ENCODE results near the gene RTN1. TPM values are rescaled to one million over a fixed set of nuclear protein-coding genes. Genes with fewer than 3 reads are reported as not detected.

RTN1 gene
- total RNA-seq, 2 experiments from 2014 or later = 0.14 TPM; not detected in 1

- Histone ChIP-seq H3K27me3 (ENCODE audit: control insufficient read depth in 1 of 2, insufficient read depth in 2 of 2, low read length in 2 of 2) (peaks cover 12 to 45% of the 10 kb centered on the region in 2 experiments), H3K36me3 (ENCODE audit: insufficient read depth, low read length) (no peaks in the 10 kb centered on the region), H3K4me3 (ENCODE audit: low read length) (peak within 1 kb of the TSS; percentile 47), H3K9me3 (ENCODE audit: control insufficient read depth in 1 of 2, insufficient read depth in 1 of 2, low read length in 2 of 2) (no peaks in the 10 kb centered on the region), H3K4me1 (ENCODE audit: insufficient read depth, low read length) (peaks cover 12% of the 10 kb centered on the region), H3K27ac (ENCODE audit: low read depth in 1 of 2, low read length in 2 of 2) (no peak within 1 kb of the TSS)
- ATAC-seq (ENCODE audit: poor library complexity) (peak; percentile 60), DNase-seq (peak in 8 of 14 experiments; percentile 2 to 53 (median 38))
- peaks cover 75% of the 10 kb centered on the region for H3K27me3 Mint-ChIP-seq
- CTCF ChIA-PET = no interaction called here
- no peak for TF ChIP-seq CTCF (IDR thresholded peaks at IDR 0.05)
- H3K4me3 Mint-ChIP-seq = peak within 1 kb of the TSS; percentile 73
- peaks cover 8% of the 10 kb centered on the region for H3K4me1 Mint-ChIP-seq (ENCODE audit: low read depth)
- no peaks in the 10 kb centered on the region for H3K36me3 Mint-ChIP-seq (ENCODE audit: low read depth)
- POLR2A ChIA-PET = no interaction called here
- no peak within 1 kb of the TSS for H3K27ac Mint-ChIP-seq
- H3K9me3 Mint-ChIP-seq = no peaks in the 10 kb centered on the region
- intact Hi-C loops (cut with DNase I, micrococcal nuclease) = no loop called here
These were observed 49.2 kb upstream of the RTN1 start, which contains the start of gene LRRC9 for GRCh38 chr14:59919570-59920377. LRRC9 (plus strand) TSS chr14:59920144.

- H3K27ac ChIP-seq (ENCODE audit: low read depth in 1 of 2, low read length in 2 of 2) = no peak overlapping the region
- H3K27me3 Mint-ChIP-seq = peaks cover 72% of the 10 kb centered on the region
- peak in 3 of 14 experiments; percentile 27 to 35 (median 33) for DNase-seq
These were observed 48.4 kb upstream of the RTN1 start for GRCh38 chr14:59918824-59919569.

GRCh38 chr14:59913187-59913586, 42.6 kb upstream of the RTN1 start:
- no peaks in the 10 kb centered on the region for H3K36me3 ChIP-seq (ENCODE audit: insufficient read depth, low read length)
- ChIA-PET CTCF (no interaction called here), POLR2A (no interaction called here)
- H3K27me3 ChIP-seq (ENCODE audit: control insufficient read depth in 1 of 2, insufficient read depth in 2 of 2, low read length in 2 of 2) = peaks cover 7 to 31% of the 10 kb centered on the region in 2 experiments
- no peak overlapping the region for H3K4me3 Mint-ChIP-seq
- H3K9me3 Mint-ChIP-seq = no peaks in the 10 kb centered on the region
- intact Hi-C loops (cut with DNase I, micrococcal nuclease) = no loop called here
- no peaks in the 10 kb centered on the region for H3K36me3 Mint-ChIP-seq (ENCODE audit: low read depth)
- H3K4me1 ChIP-seq (ENCODE audit: insufficient read depth, low read length) = no peaks in the 10 kb centered on the region
- no peak overlapping the region for H3K4me3 ChIP-seq (ENCODE audit: low read length)
- H3K27me3 Mint-ChIP-seq = peaks cover 38% of the 10 kb centered on the region
- DNase-seq (no peak), ATAC-seq (ENCODE audit: poor library complexity) (no peak)
- TF ChIP-seq CTCF (IDR thresholded peaks at IDR 0.05) = no peak
- H3K4me1 Mint-ChIP-seq (ENCODE audit: low read depth) = no peaks in the 10 kb centered on the region
- no peak overlapping the region for H3K27ac ChIP-seq (ENCODE audit: low read depth in 1 of 2, low read length in 2 of 2)
- H3K9me3 ChIP-seq (ENCODE audit: control insufficient read depth in 1 of 2, insufficient read depth in 1 of 2, low read length in 2 of 2) = no peaks in the 10 kb centered on the region
- H3K27ac Mint-ChIP-seq = no peak overlapping the region

More at GRCh38 chr14:59918824-59919569, 48.4 kb upstream of the RTN1 start:
- CTCF ChIA-PET = no interaction called here
- Histone ChIP-seq H3K4me3 (ENCODE audit: low read length) (peak overlapping the region; percentile 47), H3K4me1 (ENCODE audit: insufficient read depth, low read length) (peaks cover 12% of the 10 kb centered on the region), H3K9me3 (ENCODE audit: control insufficient read depth in 1 of 2, insufficient read depth in 1 of 2, low read length in 2 of 2) (no peaks in the 10 kb centered on the region), H3K36me3 (ENCODE audit: insufficient read depth, low read length) (no peaks in the 10 kb centered on the region), H3K27me3 (ENCODE audit: control insufficient read depth in 1 of 2, insufficient read depth in 2 of 2, low read length in 2 of 2) (peaks cover 12 to 47% of the 10 kb centered on the region in 2 experiments)
- no peak for ATAC-seq (ENCODE audit: poor library complexity)
- no peak overlapping the region for H3K27ac Mint-ChIP-seq
- intact Hi-C loops (cut with DNase I, micrococcal nuclease) = no loop called here
- H3K4me1 Mint-ChIP-seq (ENCODE audit: low read depth) = peaks cover 8% of the 10 kb centered on the region
- H3K4me3 Mint-ChIP-seq = peak overlapping the region; percentile 73
- TF ChIP-seq CTCF (IDR thresholded peaks at IDR 0.05) = peak; percentile 51
- H3K36me3 Mint-ChIP-seq (ENCODE audit: low read depth) = no peaks in the 10 kb centered on the region
- POLR2A ChIA-PET = no interaction called here
- H3K9me3 Mint-ChIP-seq = no peaks in the 10 kb centered on the region
